Thyroid gland (tissue), 4 donors: Measurements from ENCODE around the gene TMEM52. TPM values are rescaled to one million over a fixed set of nuclear protein-coding genes. Genes with fewer than 3 reads are reported as not detected.

Experiments used
- DNase-seq, 2 donors: peaks; one replicate each; pipeline ENCODE4 v3.0.0-alpha.2; 2019
- H3K27ac ChIP-seq, 3 donors: fragments of 200-600 bp; sonication (generic); 1 replicate in 2 of 3; 2 replicates in 1 of 3; pipeline ENCODE4 v1.5.1; 2016 to 2019; ENCODE audit warnings: mild to moderate bottlenecking in 1 of 3, moderate library complexity in 1 of 3
- H3K27me3 ChIP-seq: fragments of 200-600 bp; sonication (generic); one replicate; pipeline ENCODE4 v1.5.1; 2019
- H3K36me3 ChIP-seq, 2 donors: fragments of 200-600 bp; sonication (generic); one replicate each; pipeline ENCODE4 v1.5.1; 2016 to 2019
- H3K4me1 ChIP-seq, 2 donors: fragments of 200-600 bp; sonication (generic); one replicate each; pipeline ENCODE4 v1.5.1; 2017 to 2019
- H3K4me3 ChIP-seq, 3 donors: fragments of 200-600 bp; sonication (generic); replicated peaks in 1 of 3; 1 replicate in 2 of 3; 2 replicates in 1 of 3; pipeline ENCODE4 v1.5.1; 2016; ENCODE audit warnings: mild to moderate bottlenecking in 1 of 3
- H3K9me3 ChIP-seq: fragments of 200-600 bp; sonication (generic); one replicate; pipeline ENCODE4 v1.5.1; 2017
- CTCF ChIP-seq, 6 experiments: fragments of 200-600 bp in 3 of 6; fragments of 450-650 bp in 3 of 6; sonication (generic) in 3 of 6; IDR thresholded peaks; one replicate each; pipeline ENCODE4 v1.5.1; 2016 to 2019; ENCODE audit warnings: antibody characterized with exemption in 6 of 6, mild to moderate bottlenecking in 2 of 6, inconsistent platforms in 1 of 6, moderate library complexity in 1 of 6
- POLR2A ChIP-seq, 2 donors: fragments of 450-650 bp; IDR thresholded peaks; one replicate each; pipeline ENCODE4 v1.6.1; 2017; ENCODE audit warnings: antibody characterized with exemption in 2 of 2, mild to moderate bottlenecking in 2 of 2, moderate library complexity in 1 of 2
- whole genome bisulfite sequencing, 2 donors: methylation state at CpG; one replicate each; pipeline ENCODE4 v1.1.5; 2017; 5-methylcytosine and 5-hydroxymethylcytosine counted together
- intact Hi-C: fragments of 100-400 bp; cut with DNase I; formaldehyde crosslinking; loops from one replicate; pipeline ENCODE4 v1.15.1; 2023
- total RNA-seq, 4 donors: library from RNA; depleted of rRNA; stranded (reverse); fragments of >200 nt; gene quantifications; one replicate each; pipeline ENCODE4 v1.2.3, GENCODE V29; 2016

Gene TMEM52
- total RNA-seq, 4 donors from 2014 or later, result not detected

- H3K4me1 ChIP-seq, result peaks cover 0 to 10% of the 10 kb centered on the region in 2 donors
- WGBS, 2 donors, result 94 to 95% methylated on average over 30 to 33 of the region's 38 CpGs
- H3K27ac ChIP-seq, result no peak overlapping the region
- H3K36me3 ChIP-seq, result no peaks in the 10 kb centered on the region
- no peaks in the 10 kb centered on the region for H3K9me3 ChIP-seq
- TF ChIP-seq POLR2A (IDR thresholded peaks at IDR 0.05) (no peak), CTCF (IDR thresholded peaks at IDR 0.05) (no peak)
- intact Hi-C loops, result no loop called here
- no peak overlapping the region for H3K4me3 ChIP-seq
- no peaks in the 10 kb centered on the region for H3K27me3 ChIP-seq
- DNase-seq, result no peak
These were observed 37.8 kb upstream of the TMEM52 start for GRCh38 chr1:1956586-1957532.

GRCh38 chr1:1956101-1956500 is 37.0 kb upstream of the TMEM52 start:
- 100% methylated on average over 3 to 6 of the region's 7 CpGs for WGBS, 2 donors
- no peaks in the 10 kb centered on the region for H3K27me3 ChIP-seq
- H3K36me3 ChIP-seq, result no peaks in the 10 kb centered on the region
- no peak for DNase-seq
- H3K4me1 ChIP-seq, result peaks cover 0 to 10% of the 10 kb centered on the region in 2 donors
- TF ChIP-seq CTCF (IDR thresholded peaks at IDR 0.05), result no peak
- no peak overlapping the region for H3K27ac ChIP-seq
- intact Hi-C loops, result no loop called here
- H3K9me3 ChIP-seq, result no peaks in the 10 kb centered on the region
- no peak overlapping the region for H3K4me3 ChIP-seq

- Histone ChIP-seq H3K36me3 (no peaks in the 10 kb centered on the region), H3K9me3 (no peaks in the 10 kb centered on the region), H3K27ac (no peak overlapping the region), H3K4me3 (no peak overlapping the region), H3K27me3 (no peaks in the 10 kb centered on the region), H3K4me1 (peaks cover 0 to 10% of the 10 kb centered on the region in 2 donors)
- intact Hi-C loops, result no loop called here
- 62 to 82% methylated on average over 9 to 11 of the region's 14 CpGs for WGBS, 2 donors
- TF ChIP-seq POLR2A (IDR thresholded peaks at IDR 0.05) (no peak), CTCF (IDR thresholded peaks at IDR 0.05) (no peak)
- DNase-seq, result no peak
These were observed 36.6 kb upstream of the TMEM52 start for GRCh38 chr1:1955621-1956094.

GRCh38 chr1:1954831-1955441 is 35.9 kb upstream of the TMEM52 start:
- 91 to 95% methylated on average over 45 to 46 of the region's 46 CpGs for WGBS, 2 donors
- intact Hi-C loops, result no loop called here
- no peaks in the 10 kb centered on the region for H3K27me3 ChIP-seq

More at GRCh38 chr1:1954831-1955441, 35.9 kb upstream of the TMEM52 start:
- H3K9me3 ChIP-seq, result no peaks in the 10 kb centered on the region
- TF ChIP-seq CTCF (IDR thresholded peaks at IDR 0.05) (peak in 1 of 6 experiments; percentile 11), POLR2A (IDR thresholded peaks at IDR 0.05) (no peak)
- no peak overlapping the region for H3K27ac ChIP-seq
- DNase-seq, result no peak
- no peak overlapping the region for H3K4me3 ChIP-seq
- H3K4me1 ChIP-seq, result peaks cover 0 to 4% of the 10 kb centered on the region in 2 donors
- no peaks in the 10 kb centered on the region for H3K36me3 ChIP-seq
